Thoracic aorta (tissue), 2 donors: ENCODE data around the gene MGAT5B. TPM values are rescaled to one million over a fixed set of nuclear protein-coding genes. Genes with fewer than 3 reads are reported as not detected.

Experiments used
- ATAC-seq: fragments of 150-250 bp; one replicate; pipeline ENCODE4 v1.8.0; 2017; ENCODE audit warnings: low read depth; ENCODE audit not compliant: insufficient number of reproducible peaks, low FRiP score
- DNase-seq: peaks from one replicate; pipeline ENCODE4 v3.0.0-alpha.2; 2020; ENCODE audit warnings: low spot score
- H3K27ac ChIP-seq, 2 donors: fragments of 200-600 bp; sonication (generic); 1 replicate in 1 of 2; 2 replicates in 1 of 2; pipeline ENCODE4 v1.5.1; 2016; ENCODE audit warnings: mild to moderate bottlenecking in 2 of 2, moderate library complexity in 2 of 2
- H3K27me3 ChIP-seq: fragments of 200-600 bp; sonication (generic); replicated peaks from 2 replicates; pipeline ENCODE4 v1.6.0; 2016; ENCODE audit warnings: mild to moderate bottlenecking; ENCODE audit not compliant: insufficient read depth
- H3K36me3 ChIP-seq: fragments of 200-600 bp; sonication (generic); one replicate; pipeline ENCODE4 v1.5.1; 2016
- H3K4me1 ChIP-seq, 2 donors: fragments of 200-600 bp; sonication (generic); 1 replicate in 1 of 2; 2 replicates in 1 of 2; pipeline versions ENCODE4 v1.5.1 to v1.6.0; 2016; ENCODE audit warnings: low read depth in 2 of 2, mild to moderate bottlenecking in 1 of 2; ENCODE audit not compliant: control insufficient read depth in 1 of 2
- H3K4me3 ChIP-seq: fragments of 200-600 bp; sonication (generic); 2 replicates; pipeline ENCODE4 v1.5.1; 2016; ENCODE audit warnings: mild to moderate bottlenecking
- H3K9me3 ChIP-seq: fragments of 200-600 bp; sonication (generic); 2 replicates; pipeline ENCODE4 v1.5.1; 2016
- CTCF ChIP-seq: fragments of 200-600 bp; sonication (generic); IDR thresholded peaks from one replicate; pipeline ENCODE4 v1.5.1; 2019; ENCODE audit warnings: antibody characterized with exemption
- total RNA-seq, 2 donors: library from RNA; depleted of rRNA; stranded (reverse); fragments of >200 nt; gene quantifications; one replicate each; pipeline versions ENCODE4 v1.1.0 to v1.2.3, GENCODE V29; 2016

MGAT5B gene
- total RNA-seq, 2 donors from 2014 or later, result 0.14 TPM; not detected in 1

- Histone ChIP-seq H3K27me3 (no peaks in the 10 kb centered on the region), H3K9me3 (no peaks in the 10 kb centered on the region), H3K4me3 (no peak overlapping the region), H3K27ac (no peak overlapping the region), H3K36me3 (no peaks in the 10 kb centered on the region), H3K4me1 (peaks cover 16 to 29% of the 10 kb centered on the region in 2 donors)
- no peak for TF ChIP-seq CTCF
- ATAC-seq (no peak), DNase-seq (no peak)
Observed at GRCh38 chr17:76914937-76915336, 46.7 kb downstream of the MGAT5B start.

GRCh38 chr17:76915840-76916510, 47.8 kb downstream of the MGAT5B start:
- H3K9me3 ChIP-seq, result no peaks in the 10 kb centered on the region
- ATAC-seq (no peak), DNase-seq (no peak)
- no peaks in the 10 kb centered on the region for H3K36me3 ChIP-seq
- no peak for TF ChIP-seq CTCF
- H3K27me3 ChIP-seq, result no peaks in the 10 kb centered on the region
- H3K4me1 ChIP-seq, result peaks cover 16 to 30% of the 10 kb centered on the region in 2 donors
- no peak overlapping the region for H3K4me3 ChIP-seq
- H3K27ac ChIP-seq, result no peak overlapping the region

GRCh38 chr17:76917829-76918228, 49.6 kb downstream of the MGAT5B start:
- Histone ChIP-seq H3K27me3 (no peaks in the 10 kb centered on the region), H3K4me3 (peak overlapping the region; percentile 25), H3K36me3 (no peaks in the 10 kb centered on the region), H3K4me1 (peaks cover 16 to 30% of the 10 kb centered on the region in 2 donors), H3K27ac (peak overlapping the region; percentile 27 to 54), H3K9me3 (no peaks in the 10 kb centered on the region)
- TF ChIP-seq CTCF, result no peak
- ATAC-seq (no peak), DNase-seq (no peak)

GRCh38 chr17:76918811-76919210, 50.6 kb downstream of the MGAT5B start:
- DNase-seq, result no peak
- no peak for TF ChIP-seq CTCF
- Histone ChIP-seq H3K27ac (peak overlapping the region; percentile 17 to 54), H3K4me1 (peaks cover 16 to 30% of the 10 kb centered on the region in 2 donors), H3K36me3 (no peaks in the 10 kb centered on the region), H3K4me3 (no peak overlapping the region), H3K27me3 (no peaks in the 10 kb centered on the region), H3K9me3 (no peaks in the 10 kb centered on the region)
- ATAC-seq, result no peak

GRCh38 chr17:76920364-76921139, 52.3 kb downstream of the MGAT5B start:
- no peak for ATAC-seq
- H3K4me1 ChIP-seq, result peaks cover 16 to 30% of the 10 kb centered on the region in 2 donors
- H3K27ac ChIP-seq, result no peak overlapping the region
- H3K36me3 ChIP-seq, result no peaks in the 10 kb centered on the region
- DNase-seq, result no peak
- no peaks in the 10 kb centered on the region for H3K27me3 ChIP-seq
- H3K9me3 ChIP-seq, result no peaks in the 10 kb centered on the region
- TF ChIP-seq CTCF, result no peak
- no peak overlapping the region for H3K4me3 ChIP-seq
